Breast epithelium (tissue), 3 donors: ENCODE results near the gene CRIM1.

Experiments
- CTCF ChIP-seq, 3 donors: fragments of 450-650 bp; IDR thresholded peaks; one replicate each; pipeline ENCODE4 v1.5.1; 2016 to 2017; ENCODE audit warnings: antibody characterized with exemption in 3 of 3, mild to moderate bottlenecking in 3 of 3, moderate library complexity in 3 of 3
- POLR2A ChIP-seq: fragments of 450-650 bp; IDR thresholded peaks from one replicate; pipeline ENCODE4 v1.6.1; 2016; ENCODE audit warnings: antibody characterized with exemption, mild to moderate bottlenecking, moderate library complexity
- POLR2AphosphoS5 ChIP-seq, 3 donors: sonication (generic); formaldehyde crosslinking; IDR thresholded peaks; one replicate each; pipeline ENCODE4 v1.6.1; 2017; ENCODE audit warnings: antibody characterized with exemption in 3 of 3

GRCh38 chr2:36535099-36535498 is 179.5 kb downstream of the CRIM1 start:
- TF ChIP-seq CTCF (IDR thresholded peaks at IDR 0.05) (no peak), POLR2A (no peak), POLR2AphosphoS5 (IDR thresholded peaks at IDR 0.05) (no peak)
